Tibial artery (tissue), 4 donors: ENCODE results near the gene KRT16.

Source experiments
- DNase-seq, 2 donors: peaks; one replicate each; pipeline ENCODE4 v3.0.0-alpha.2; 2019
- H3K27ac ChIP-seq, 2 donors: fragments of 200-600 bp; sonication (generic) in 1 of 2; 1 replicate in 1 of 2; 2 replicates in 1 of 2; pipeline ENCODE4 v1.5.1; 2018 to 2019; ENCODE audit warnings: mild to moderate bottlenecking in 1 of 2
- H3K27me3 ChIP-seq, 2 donors: fragments of 200-600 bp; sonication (generic) in 1 of 2; one replicate each; pipeline versions ENCODE4 v1.5.1 to v1.6.0; 2016 to 2019
- H3K36me3 ChIP-seq, 3 donors: fragments of 200-600 bp; sonication (generic) in 2 of 3; one replicate each; pipeline ENCODE4 v1.5.1; 2016 to 2019; ENCODE audit warnings: mild to moderate bottlenecking in 2 of 3
- H3K4me1 ChIP-seq, 4 donors: fragments of 200-600 bp; sonication (generic) in 2 of 4; 1 replicate in 3 of 4; 2 replicates in 1 of 4; pipeline ENCODE4 v1.5.1; 2016 to 2019
- H3K4me3 ChIP-seq, 2 donors: fragments of 200-600 bp; sonication (generic) in 1 of 2; 1 replicate in 1 of 2; 2 replicates in 1 of 2; pipeline ENCODE4 v1.5.1; 2018 to 2019; ENCODE audit warnings: mild to moderate bottlenecking in 2 of 2
- H3K9me3 ChIP-seq, 3 donors: fragments of 200-600 bp; sonication (generic) in 1 of 3; one replicate each; pipeline ENCODE4 v1.5.1; 2016 to 2019
- intact Hi-C: fragments of 100-400 bp; cut with DNase I; formaldehyde crosslinking; loops from one replicate; pipeline ENCODE4 v1.15.0; 2023; ENCODE audit warnings: low total_unique reads
- TF ChIP-seq, protein P1 (sequence below), 2 experiments: fragments of 200-600 bp in 1 of 2; fragments of 450-650 bp in 1 of 2; IDR thresholded peaks; one replicate each; pipeline ENCODE4 v1.5.1; 2017 to 2019; ENCODE audit warnings: antibody characterized with exemption in 2 of 2, mild to moderate bottlenecking in 1 of 2, moderate library complexity in 1 of 2

The KRT16 gene

GRCh38 chr17:41634639-41635038, 22.1 kb upstream of the KRT16 start:
- Histone ChIP-seq H3K4me3 (no peak overlapping the region), H3K27ac (no peak overlapping the region), H3K9me3 (no peaks in the 10 kb centered on the region), H3K27me3 (no peaks in the 10 kb centered on the region), H3K36me3 (no peaks in the 10 kb centered on the region), H3K4me1 (peaks cover 0 to 23% (median 10%) of the 10 kb centered on the region in 4 donors)
- TF ChIP-seq, protein P1, sequence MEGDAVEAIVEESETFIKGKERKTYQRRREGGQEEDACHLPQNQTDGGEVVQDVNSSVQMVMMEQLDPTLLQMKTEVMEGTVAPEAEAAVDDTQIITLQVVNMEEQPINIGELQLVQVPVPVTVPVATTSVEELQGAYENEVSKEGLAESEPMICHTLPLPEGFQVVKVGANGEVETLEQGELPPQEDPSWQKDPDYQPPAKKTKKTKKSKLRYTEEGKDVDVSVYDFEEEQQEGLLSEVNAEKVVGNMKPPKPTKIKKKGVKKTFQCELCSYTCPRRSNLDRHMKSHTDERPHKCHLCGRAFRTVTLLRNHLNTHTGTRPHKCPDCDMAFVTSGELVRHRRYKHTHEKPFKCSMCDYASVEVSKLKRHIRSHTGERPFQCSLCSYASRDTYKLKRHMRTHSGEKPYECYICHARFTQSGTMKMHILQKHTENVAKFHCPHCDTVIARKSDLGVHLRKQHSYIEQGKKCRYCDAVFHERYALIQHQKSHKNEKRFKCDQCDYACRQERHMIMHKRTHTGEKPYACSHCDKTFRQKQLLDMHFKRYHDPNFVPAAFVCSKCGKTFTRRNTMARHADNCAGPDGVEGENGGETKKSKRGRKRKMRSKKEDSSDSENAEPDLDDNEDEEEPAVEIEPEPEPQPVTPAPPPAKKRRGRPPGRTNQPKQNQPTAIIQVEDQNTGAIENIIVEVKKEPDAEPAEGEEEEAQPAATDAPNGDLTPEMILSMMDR (IDR thresholded peaks at IDR 0.05), result no peak
- intact Hi-C loops, result no loop called here
- no peak for DNase-seq

GRCh38 chr17:41633556-41634199, 21.1 kb upstream of the KRT16 start:
- Histone ChIP-seq H3K27ac (no peak overlapping the region), H3K4me3 (no peak overlapping the region), H3K9me3 (no peaks in the 10 kb centered on the region), H3K36me3 (no peaks in the 10 kb centered on the region), H3K27me3 (no peaks in the 10 kb centered on the region), H3K4me1 (peaks cover 0 to 23% (median 10%) of the 10 kb centered on the region in 4 donors)
- intact Hi-C loops, result no loop called here
- DNase-seq, result no peak
- TF ChIP-seq, protein P1 (IDR thresholded peaks at IDR 0.05), result no peak

GRCh38 chr17:41632482-41633105, 20.0 kb upstream of the KRT16 start:
- intact Hi-C loops, result no loop called here
- Histone ChIP-seq H3K4me1 (peaks cover 0 to 23% (median 10%) of the 10 kb centered on the region in 4 donors), H3K27ac (no peak overlapping the region), H3K4me3 (no peak overlapping the region), H3K36me3 (no peaks in the 10 kb centered on the region), H3K9me3 (no peaks in the 10 kb centered on the region), H3K27me3 (no peaks in the 10 kb centered on the region)
- TF ChIP-seq, protein P1 (IDR thresholded peaks at IDR 0.05), result no peak
- no peak for DNase-seq

DNA sequence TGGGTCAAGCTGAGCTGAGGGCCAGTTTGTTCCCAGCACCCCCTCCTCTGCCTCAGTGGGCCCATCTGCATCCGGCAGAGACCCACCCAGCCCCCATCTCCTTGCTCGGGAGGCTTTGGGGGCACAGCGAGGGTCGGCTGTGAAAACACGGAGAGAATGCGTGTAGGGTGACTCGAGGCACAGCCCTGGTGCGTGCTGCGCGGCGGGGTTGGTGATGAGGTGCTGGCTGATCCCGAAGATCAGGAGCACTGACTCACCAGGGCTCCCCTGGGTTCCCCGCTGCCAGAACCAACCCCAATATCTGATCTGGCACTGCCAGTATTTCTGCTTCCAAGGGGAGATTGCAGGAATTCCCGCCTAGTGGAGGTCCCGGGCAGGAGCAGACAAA, 19.3 kb upstream of the KRT16 start:
- no peaks in the 10 kb centered on the region for H3K27me3 ChIP-seq
- intact Hi-C loops, result no loop called here
- peaks cover 0 to 22% (median 10%) of the 10 kb centered on the region in 4 donors for H3K4me1 ChIP-seq
- H3K27ac ChIP-seq, result no peak overlapping the region
- H3K4me3 ChIP-seq, result no peak overlapping the region
- TF ChIP-seq, protein P1 (IDR thresholded peaks at IDR 0.05), result no peak
- no peaks in the 10 kb centered on the region for H3K36me3 ChIP-seq
- no peaks in the 10 kb centered on the region for H3K9me3 ChIP-seq
- DNase-seq, result no peak

DNA sequence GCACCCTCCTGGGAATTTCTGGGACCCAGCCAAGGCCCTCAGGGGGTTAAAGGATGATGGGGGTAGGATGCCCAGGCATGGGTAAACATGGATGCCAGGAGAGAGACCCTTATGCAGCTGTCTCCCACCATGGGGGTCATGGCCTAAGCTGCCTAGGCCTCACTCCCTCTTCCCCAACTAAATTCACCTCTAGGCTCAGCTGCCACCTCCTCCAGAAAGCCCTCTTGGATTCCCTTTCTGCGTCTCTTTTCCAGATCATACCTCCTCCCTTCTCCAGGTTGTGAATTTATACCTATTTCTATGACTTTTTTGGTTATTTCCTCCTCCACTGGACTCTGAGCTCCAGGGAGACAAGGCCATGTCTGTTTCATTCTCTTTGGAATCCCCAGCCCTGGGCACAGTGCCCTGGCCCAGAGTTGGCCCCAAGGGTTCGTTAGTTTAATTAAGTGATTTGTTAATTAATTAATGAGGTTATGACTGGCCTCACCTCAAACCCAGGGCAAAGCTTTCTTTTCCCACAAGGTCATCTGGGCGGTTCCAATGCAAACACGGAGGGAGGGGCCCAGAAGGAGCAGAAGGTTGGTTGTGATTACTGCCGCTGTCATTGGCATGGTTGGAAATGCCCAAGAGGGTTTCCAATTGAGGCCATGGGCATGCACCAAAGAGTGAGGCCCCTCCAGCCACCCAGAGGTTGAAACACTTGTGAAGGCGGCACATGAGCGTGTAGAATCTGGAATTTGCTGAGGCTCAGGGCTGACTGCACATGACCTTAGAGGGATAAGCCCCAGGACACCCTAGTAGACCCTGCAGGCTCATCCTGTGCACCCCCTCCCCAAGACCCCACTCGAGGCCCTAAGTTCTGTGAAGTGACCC, 18.7 kb upstream of the KRT16 start:
- H3K4me3 ChIP-seq, result no peak overlapping the region
- DNase-seq, result no peak
- no peaks in the 10 kb centered on the region for H3K36me3 ChIP-seq
- H3K27ac ChIP-seq, result no peak overlapping the region
- H3K9me3 ChIP-seq, result no peaks in the 10 kb centered on the region
- intact Hi-C loops, result no loop called here
- TF ChIP-seq, protein P1 (IDR thresholded peaks at IDR 0.05), result no peak
- H3K27me3 ChIP-seq, result no peaks in the 10 kb centered on the region
- H3K4me1 ChIP-seq, result peaks cover 0 to 17% (median 10%) of the 10 kb centered on the region in 4 donors
